K562 (cell line): ENCODE measurements around the gene BRPF1. TPM values are rescaled to one million over a fixed set of nuclear protein-coding genes. Genes with fewer than 3 reads are reported as not detected.

Experiments used
- CBFB ChIP-seq: sonication (generic); formaldehyde crosslinking; IDR thresholded peaks from 2 replicates; pipeline ENCODE4 v1.4.0; 2020; ENCODE audit warnings: mild to moderate bottlenecking, missing genetic modification reagents
- ETS2 ChIP-seq: IDR thresholded peaks from 2 replicates; pipeline ENCODE4 v1.6.1; 2016; ENCODE audit warnings: borderline replicate concordance, missing genetic modification characterization, mild to moderate bottlenecking, moderate library complexity, missing compliant biosample characterization; ENCODE audit not compliant: poor library complexity, severe bottlenecking
- HDGF ChIP-seq: fragments of 450-650 bp; IDR thresholded peaks from 2 replicates; pipeline ENCODE4 v1.6.1; 2016
- HMGXB4 ChIP-seq: sonication (generic); formaldehyde crosslinking; IDR thresholded peaks from 2 replicates; pipeline ENCODE4 v1.8.1; 2023; ENCODE audit warnings: mild to moderate bottlenecking, missing genetic modification reagents
- KLF13 ChIP-seq: fragments of 450-650 bp; IDR thresholded peaks from 2 replicates; pipeline ENCODE4 v1.6.1; 2016; ENCODE audit warnings: missing genetic modification characterization, low read depth, mild to moderate bottlenecking, missing compliant biosample characterization, moderate library complexity, borderline replicate concordance
- KLF16 ChIP-seq: IDR thresholded peaks from 2 replicates; pipeline ENCODE4 v1.6.1; 2016; ENCODE audit warnings: antibody characterized with exemption
- PHTF2 ChIP-seq: fragments of 250-450 bp; sonication (Bioruptor Pico); IDR thresholded peaks from 2 replicates; pipeline ENCODE4 v1.5.0; 2021; ENCODE audit warnings: mild to moderate bottlenecking
- PURB ChIP-seq: sonication (generic); formaldehyde crosslinking; IDR thresholded peaks from 2 replicates; pipeline ENCODE4 v1.9.0; 2021; ENCODE audit warnings: low read depth, mild to moderate bottlenecking, missing genetic modification reagents
- SUPT5H ChIP-seq: fragments of 450-650 bp; IDR thresholded peaks from 2 replicates; pipeline ENCODE4 v1.6.1; 2016
- TAF1 ChIP-seq: IDR thresholded peaks from 2 replicates; pipeline ENCODE4 v1.6.1; 2011; ENCODE audit warnings: mild to moderate bottlenecking, low read length, moderate library complexity; ENCODE audit not compliant: insufficient read depth, control insufficient read depth, severe bottlenecking; ENCODE audit errors: extremely low read depth
- TCF3 ChIP-seq: sonication (generic); formaldehyde crosslinking; IDR thresholded peaks from 2 replicates; pipeline ENCODE4 v1.4.0; 2020; ENCODE audit warnings: mild to moderate bottlenecking, missing genetic modification reagents
- THRB ChIP-seq: fragments of 450-650 bp; formaldehyde crosslinking; conservative IDR thresholded peaks from 2 replicates; pipeline ENCODE4 v1.4.0; 2022; ENCODE audit warnings: mild to moderate bottlenecking, missing genetic modification characterization
- polyA plus RNA-seq, 8 experiments: library from polyadenylated mRNA; depleted of rRNA in 4 of 8; stranded (reverse) in 5 of 8; unstranded in 3 of 8; fragments of >200 nt; fragmentation: Nextera tagmentation in 2 of 8; fragmentation: Illumina TruSeq in 1 of 8; extraction: Ambion mirVana in 2 of 8; extraction: Trizol in 1 of 8; gene quantifications; 2 replicates each; pipeline versions ENCODE4 v1.2.1 to v1.2.3, GENCODE V29; 2011 to 2014; ENCODE audit warnings: inconsistent platforms in 1 of 8, missing spikeins in 1 of 8
- total RNA-seq, 7 experiments: library from RNA; depleted of rRNA in 6 of 7; stranded (reverse); fragments of >200 nt in 6 of 7; fragmentation: Illumina TruSeq in 2 of 7; extraction: Trizol in 2 of 7; gene quantifications; 2 replicates each; pipeline versions ENCODE4 v1.2.1 to v1.2.3, GENCODE V29; 2011 to 2021; ENCODE audit warnings: low replicate concordance in 1 of 7
- TF ChIP-seq, protein P1 (sequence below): IDR thresholded peaks from 2 replicates; pipeline ENCODE4 v1.6.1; 2011; ENCODE audit not compliant: insufficient read length; ENCODE audit errors: extremely low read depth
- TF ChIP-seq, protein P2 (sequence below): fragments of 200-400 bp; formaldehyde crosslinking; IDR thresholded peaks from 2 replicates; pipeline ENCODE4 v1.6.1; 2017; ENCODE audit warnings: mild to moderate bottlenecking, low read depth, low read length, moderate library complexity
- TF ChIP-seq, protein P3 (sequence below), 2 experiments: fragments of 150-350 bp in 1 of 2; IDR thresholded peaks; 2 replicates each; pipeline ENCODE4 v1.6.1; 2012 to 2016; ENCODE audit warnings: low read depth in 2 of 2, low read length in 2 of 2, mild to moderate bottlenecking in 1 of 2, moderate library complexity in 1 of 2

The BRPF1 gene
- total and polyA plus RNA-seq, 9 of the 15 experiments (the other 6 are each of a cell fraction or from before 2014, with no cell fraction given): 1.1 to 40.2 (median 23.5) TPM

GRCh38 chr3:9785602-9786001 is 54.1 kb downstream of the BRPF1 start (continued):
- no peak for TF ChIP-seq TAF1
- 0 out of 2 replicates have a peak, but pooled peaks have one; percentile 81 for TF ChIP-seq HDGF
- TF ChIP-seq, protein P1, sequence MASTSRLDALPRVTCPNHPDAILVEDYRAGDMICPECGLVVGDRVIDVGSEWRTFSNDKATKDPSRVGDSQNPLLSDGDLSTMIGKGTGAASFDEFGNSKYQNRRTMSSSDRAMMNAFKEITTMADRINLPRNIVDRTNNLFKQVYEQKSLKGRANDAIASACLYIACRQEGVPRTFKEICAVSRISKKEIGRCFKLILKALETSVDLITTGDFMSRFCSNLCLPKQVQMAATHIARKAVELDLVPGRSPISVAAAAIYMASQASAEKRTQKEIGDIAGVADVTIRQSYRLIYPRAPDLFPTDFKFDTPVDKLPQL: no peak
- no peak for TF ChIP-seq TCF3 (CRISPR knock-in tag)
- TF ChIP-seq, protein P2, sequence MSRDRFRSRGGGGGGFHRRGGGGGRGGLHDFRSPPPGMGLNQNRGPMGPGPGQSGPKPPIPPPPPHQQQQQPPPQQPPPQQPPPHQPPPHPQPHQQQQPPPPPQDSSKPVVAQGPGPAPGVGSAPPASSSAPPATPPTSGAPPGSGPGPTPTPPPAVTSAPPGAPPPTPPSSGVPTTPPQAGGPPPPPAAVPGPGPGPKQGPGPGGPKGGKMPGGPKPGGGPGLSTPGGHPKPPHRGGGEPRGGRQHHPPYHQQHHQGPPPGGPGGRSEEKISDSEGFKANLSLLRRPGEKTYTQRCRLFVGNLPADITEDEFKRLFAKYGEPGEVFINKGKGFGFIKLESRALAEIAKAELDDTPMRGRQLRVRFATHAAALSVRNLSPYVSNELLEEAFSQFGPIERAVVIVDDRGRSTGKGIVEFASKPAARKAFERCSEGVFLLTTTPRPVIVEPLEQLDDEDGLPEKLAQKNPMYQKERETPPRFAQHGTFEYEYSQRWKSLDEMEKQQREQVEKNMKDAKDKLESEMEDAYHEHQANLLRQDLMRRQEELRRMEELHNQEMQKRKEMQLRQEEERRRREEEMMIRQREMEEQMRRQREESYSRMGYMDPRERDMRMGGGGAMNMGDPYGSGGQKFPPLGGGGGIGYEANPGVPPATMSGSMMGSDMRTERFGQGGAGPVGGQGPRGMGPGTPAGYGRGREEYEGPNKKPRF: no peak
- TF ChIP-seq ETS2: no peak
- no peak for TF ChIP-seq CBFB
- TF ChIP-seq HMGXB4 (CRISPR knock-in tag): no peak
- no peak for TF ChIP-seq SUPT5H
- TF ChIP-seq PURB (CRISPR knock-in tag): no peak
- TF ChIP-seq, protein P3, sequence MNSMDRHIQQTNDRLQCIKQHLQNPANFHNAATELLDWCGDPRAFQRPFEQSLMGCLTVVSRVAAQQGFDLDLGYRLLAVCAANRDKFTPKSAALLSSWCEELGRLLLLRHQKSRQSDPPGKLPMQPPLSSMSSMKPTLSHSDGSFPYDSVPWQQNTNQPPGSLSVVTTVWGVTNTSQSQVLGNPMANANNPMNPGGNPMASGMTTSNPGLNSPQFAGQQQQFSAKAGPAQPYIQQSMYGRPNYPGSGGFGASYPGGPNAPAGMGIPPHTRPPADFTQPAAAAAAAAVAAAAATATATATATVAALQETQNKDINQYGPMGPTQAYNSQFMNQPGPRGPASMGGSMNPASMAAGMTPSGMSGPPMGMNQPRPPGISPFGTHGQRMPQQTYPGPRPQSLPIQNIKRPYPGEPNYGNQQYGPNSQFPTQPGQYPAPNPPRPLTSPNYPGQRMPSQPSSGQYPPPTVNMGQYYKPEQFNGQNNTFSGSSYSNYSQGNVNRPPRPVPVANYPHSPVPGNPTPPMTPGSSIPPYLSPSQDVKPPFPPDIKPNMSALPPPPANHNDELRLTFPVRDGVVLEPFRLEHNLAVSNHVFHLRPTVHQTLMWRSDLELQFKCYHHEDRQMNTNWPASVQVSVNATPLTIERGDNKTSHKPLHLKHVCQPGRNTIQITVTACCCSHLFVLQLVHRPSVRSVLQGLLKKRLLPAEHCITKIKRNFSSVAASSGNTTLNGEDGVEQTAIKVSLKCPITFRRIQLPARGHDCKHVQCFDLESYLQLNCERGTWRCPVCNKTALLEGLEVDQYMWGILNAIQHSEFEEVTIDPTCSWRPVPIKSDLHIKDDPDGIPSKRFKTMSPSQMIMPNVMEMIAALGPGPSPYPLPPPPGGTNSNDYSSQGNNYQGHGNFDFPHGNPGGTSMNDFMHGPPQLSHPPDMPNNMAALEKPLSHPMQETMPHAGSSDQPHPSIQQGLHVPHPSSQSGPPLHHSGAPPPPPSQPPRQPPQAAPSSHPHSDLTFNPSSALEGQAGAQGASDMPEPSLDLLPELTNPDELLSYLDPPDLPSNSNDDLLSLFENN (IDR thresholded peaks at IDR 0.05; ENCODE audit: low read depth in 2 of 2, low read length in 2 of 2): no peak
- TF ChIP-seq THRB (CRISPR knock-in tag): no peak
- no peak for TF ChIP-seq KLF13
- TF ChIP-seq KLF16: no peak
- no peak for TF ChIP-seq PHTF2 (CRISPR knock-in tag)
